SK-N-DZ (cell line): ENCODE measurements around the gene AFAP1L1.

Source experiments
- DNase-seq: peaks from one replicate; pipeline ENCODE4 v3.0.0-alpha.2; 2015; ENCODE audit warnings: low spot score

AFAP1L1 gene

GRCh38 chr5:149284501-149284900 is 12.8 kb downstream of the AFAP1L1 start:
- no peak for DNase-seq

GRCh38 chr5:149285153-149285552 is 13.5 kb downstream of the AFAP1L1 start:
- DNase-seq = no peak

- DNase-seq = no peak
Measured at GRCh38 chr5:149288436-149288835, 16.8 kb downstream of the AFAP1L1 start.

- DNase-seq = no peak
Measured at GRCh38 chr5:149289301-149289700, 17.6 kb downstream of the AFAP1L1 start.

- no peak for DNase-seq
Measured at GRCh38 chr5:149294872-149295829, 23.5 kb downstream of the AFAP1L1 start.

GRCh38 chr5:149297340-149298025 is 25.8 kb downstream of the AFAP1L1 start:
- no peak for DNase-seq

GRCh38 chr5:149298163-149298562 is 26.5 kb downstream of the AFAP1L1 start:
- no peak for DNase-seq

GRCh38 chr5:149298842-149299404 is 27.3 kb downstream of the AFAP1L1 start:
- DNase-seq = no peak

- no peak for DNase-seq
Measured at GRCh38 chr5:149299451-149300054, 27.9 kb downstream of the AFAP1L1 start.

- DNase-seq = no peak
Measured at GRCh38 chr5:149300441-149300840, 28.8 kb downstream of the AFAP1L1 start.

GRCh38 chr5:149301049-149301743 is 29.5 kb downstream of the AFAP1L1 start:
- no peak for DNase-seq

GRCh38 chr5:149301744-149302380 is 30.2 kb downstream of the AFAP1L1 start:
- DNase-seq = no peak

- no peak for DNase-seq
Measured at GRCh38 chr5:149302641-149303040, 31.0 kb downstream of the AFAP1L1 start.

- DNase-seq = no peak
Measured at GRCh38 chr5:149303210-149303609, 31.6 kb downstream of the AFAP1L1 start.

GRCh38 chr5:149304195-149305078 is 32.8 kb downstream of the AFAP1L1 start:
- no peak for DNase-seq

- no peak for DNase-seq
Measured at GRCh38 chr5:149309354-149309753, 37.7 kb downstream of the AFAP1L1 start.

- DNase-seq = no peak
Measured at GRCh38 chr5:149310488-149310887, 38.8 kb downstream of the AFAP1L1 start.

- no peak for DNase-seq
Measured at GRCh38 chr5:149310947-149311658, 39.4 kb downstream of the AFAP1L1 start.

GRCh38 chr5:149313151-149313841 is 41.6 kb downstream of the AFAP1L1 start:
- no peak for DNase-seq
